NCI-H526 (cell line): ENCODE data around the gene XCL2.
A peak's percentile ranks its signal among the peaks of the same experiment; 100 is the strongest.
"Not testable (repeated sequence)": the region's sequence is repeated elsewhere in the genome, so short reads cannot be mapped to it uniquely, and the experiment has no call there.

Experiments used
- DNase-seq, 2 experiments: peaks; one replicate each; lab custom pipeline; 2025; lab: John Stamatoyannopoulos, UW

The XCL2 gene

GRCh38 chr1:168543840-168544498 lies at the start of gene XCL2:
Gene XCL2 (minus strand): TSS chr1:168543997. CDS start chr1:168543964, 33 bp downstream.
- not testable (repeated sequence) for DNase-seq

GRCh38 chr1:168591641-168592250 lies 47.9 kb upstream of the XCL2 start:
- DNase-seq, result no peak

GRCh38 chr1:168591066-168591465 lies 47.3 kb upstream of the XCL2 start:
- no peak for DNase-seq

GRCh38 chr1:168589167-168589566 lies 45.4 kb upstream of the XCL2 start:
- no peak for DNase-seq

GRCh38 chr1:168585937-168586336 lies 42.1 kb upstream of the XCL2 start:
- DNase-seq, result no peak

GRCh38 chr1:168585191-168585590 lies 41.4 kb upstream of the XCL2 start:
- no peak for DNase-seq

- no peak for DNase-seq
Measured at GRCh38 chr1:168583571-168583970, 39.8 kb upstream of the XCL2 start.

- DNase-seq, result no peak
Measured at GRCh38 chr1:168582688-168583336, 39.0 kb upstream of the XCL2 start.

GRCh38 chr1:168581817-168582572 lies 38.2 kb upstream of the XCL2 start:
- DNase-seq, result no peak

GRCh38 chr1:168580991-168581390 lies 37.2 kb upstream of the XCL2 start:
- DNase-seq, result not testable (repeated sequence)

- DNase-seq, result not testable (repeated sequence)
Measured at GRCh38 chr1:168580290-168580689, 36.5 kb upstream of the XCL2 start.

GRCh38 chr1:168578531-168579185 lies 34.9 kb upstream of the XCL2 start:
- DNase-seq, result not testable (repeated sequence)

GRCh38 chr1:168576245-168576688 lies 32.5 kb upstream of the XCL2 start, which contains the start of gene XCL1:
Gene XCL1 (plus strand): TSS chr1:168576605. CDS start chr1:168576638, 33 bp downstream.
- DNase-seq, result not testable (repeated sequence)

- DNase-seq, result peak; percentile 17 to 71
Measured at GRCh38 chr1:168574234-168574633, 30.4 kb upstream of the XCL2 start.

GRCh38 chr1:168572633-168573032 lies 28.8 kb upstream of the XCL2 start:
- DNase-seq, result no peak

GRCh38 chr1:168570652-168571051 lies 26.9 kb upstream of the XCL2 start:
- no peak for DNase-seq

GRCh38 chr1:168568346-168568745 lies 24.5 kb upstream of the XCL2 start:
- DNase-seq, result no peak

GRCh38 chr1:168567568-168567967 lies 23.8 kb upstream of the XCL2 start:
- DNase-seq, result no peak

- DNase-seq, result no peak
Measured at GRCh38 chr1:168567007-168567406, 23.2 kb upstream of the XCL2 start.

GRCh38 chr1:168565825-168566224 lies 22.0 kb upstream of the XCL2 start:
- no peak for DNase-seq

GRCh38 chr1:168561989-168562388 lies 18.2 kb upstream of the XCL2 start:
- DNase-seq, result no peak

- no peak for DNase-seq
Measured at GRCh38 chr1:168560370-168560769, 16.6 kb upstream of the XCL2 start.
